GM21390 (cell line): Measurements from ENCODE around the gene TBC1D8.

Experiments
- ATAC-seq: cut with Tn5 transposase; IDR thresholded peaks from one replicate; pipeline ENCODE4 v1.9.1; 2021; ENCODE audit not compliant: unreplicated experiment

The TBC1D8 gene

GRCh38 chr2:101112772-101113157 is 38.4 kb downstream of the TBC1D8 start:
- no peak for ATAC-seq

- no peak for ATAC-seq
These were observed 39.0 kb downstream of the TBC1D8 start for GRCh38 chr2:101111917-101112771.

GRCh38 chr2:101111262-101111838 is 39.8 kb downstream of the TBC1D8 start:
- no peak for ATAC-seq

GRCh38 chr2:101109451-101110118 is 41.6 kb downstream of the TBC1D8 start:
- ATAC-seq, result no peak

- no peak for ATAC-seq
These were observed 42.8 kb downstream of the TBC1D8 start for GRCh38 chr2:101108357-101108756.

- ATAC-seq, result no peak
These were observed 43.9 kb downstream of the TBC1D8 start for GRCh38 chr2:101107241-101107640.

GRCh38 chr2:101106453-101107181 is 44.6 kb downstream of the TBC1D8 start:
- ATAC-seq, result no peak

- ATAC-seq, result no peak
These were observed 45.5 kb downstream of the TBC1D8 start for GRCh38 chr2:101105654-101106053.

- no peak for ATAC-seq
These were observed 53.5 kb downstream of the TBC1D8 start for GRCh38 chr2:101097638-101098037.

- no peak for ATAC-seq
These were observed 54.5 kb downstream of the TBC1D8 start for GRCh38 chr2:101096619-101097142.

- no peak for ATAC-seq
These were observed 56.8 kb downstream of the TBC1D8 start for GRCh38 chr2:101094351-101094750.

GRCh38 chr2:101089942-101090799 is 61.0 kb downstream of the TBC1D8 start:
- no peak for ATAC-seq

GRCh38 chr2:101089419-101089818 is 61.8 kb downstream of the TBC1D8 start:
- ATAC-seq, result peak; percentile 86

GRCh38 chr2:101087638-101088037 is 63.5 kb downstream of the TBC1D8 start:
- no peak for ATAC-seq

GRCh38 chr2:101083613-101084012 is 67.6 kb downstream of the TBC1D8 start:
- ATAC-seq, result no peak

- ATAC-seq, result no peak
These were observed 68.2 kb downstream of the TBC1D8 start for GRCh38 chr2:101082998-101083397.

GRCh38 chr2:101081375-101081907 is 69.7 kb downstream of the TBC1D8 start:
- ATAC-seq, result no peak

GRCh38 chr2:101080211-101081068 is 70.7 kb downstream of the TBC1D8 start:
- ATAC-seq, result no peak

- no peak for ATAC-seq
These were observed 74.6 kb downstream of the TBC1D8 start for GRCh38 chr2:101076581-101076980.
